ENCODE measurements around the gene PTPRM. TPM values are rescaled to one million over a fixed set of nuclear protein-coding genes. Genes with fewer than 3 reads are reported as not detected.

Gene PTPRM
- polyA plus RNA-seq, 1 donor (not counting 4 experiments of a cell fraction or from before 2014, with no cell fraction given) = 54.5 TPM

DNA sequence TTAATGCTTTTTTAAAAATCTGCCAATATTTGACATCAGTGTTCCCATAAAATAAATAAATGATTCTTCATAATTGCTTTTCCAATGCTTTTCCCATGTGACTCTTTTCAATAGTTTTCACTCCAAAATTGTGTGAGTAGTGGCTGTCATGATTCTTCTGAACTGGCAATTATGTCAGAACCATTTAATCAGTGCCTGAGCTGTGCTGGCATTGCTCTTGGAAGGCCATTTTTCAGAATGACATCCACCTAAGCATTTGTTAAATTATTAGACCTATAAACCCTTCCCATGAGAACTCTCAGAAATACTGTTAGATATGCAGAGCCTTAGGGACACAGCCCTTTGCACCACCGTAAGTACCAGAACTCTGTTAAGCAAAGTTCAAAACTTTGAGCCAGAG, 707.3 kb downstream of the PTPRM start:
- H3K27ac ChIP-seq (ENCODE audit: control insufficient read depth, insufficient read depth, low read length) = no peak overlapping the region
- FAIRE-seq = no peak
- dilution Hi-C loops (cut with MboI; ENCODE audit: extremely low pct_ligation_motif_present, low sequenced_read_pairs) = no loop called here
- H3K36me3 ChIP-seq (ENCODE audit: control insufficient read depth in 2 of 2, extremely low read depth in 1 of 2, insufficient read depth in 2 of 2, low read length in 2 of 2) = no peaks in the 10 kb centered on the region
- no peaks in the 10 kb centered on the region for H3K9me3 ChIP-seq (ENCODE audit: control insufficient read depth, low read depth, low read length)
- H3K9me1 ChIP-seq (ENCODE audit: control insufficient read depth, extremely low read depth, insufficient read depth, low read length) = no peaks in the 10 kb centered on the region
- no peaks in the 10 kb centered on the region for H3K4me1 ChIP-seq (ENCODE audit: control insufficient read depth, extremely low read depth, insufficient read depth, low read length)
- no peak overlapping the region for H3K4me2 ChIP-seq (ENCODE audit: control insufficient read depth, extremely low read depth, insufficient read depth, low read depth, low read length)
- no peak overlapping the region for H2AFZ ChIP-seq (ENCODE audit: control insufficient read depth, low read length)
- TF ChIP-seq EZH2 (IDR thresholded peaks at IDR 0.05; ENCODE audit: low read length) (no peak), CTCF (optimal IDR thresholded peaks at IDR 0.05 in 1 of 3, IDR thresholded peaks at IDR 0.05 in 1 of 3, conservative IDR thresholded peaks at IDR 0.05 in 1 of 3; ENCODE audit: extremely low read depth in 1 of 3, insufficient read depth in 2 of 3, low read length in 3 of 3) (no peak)
- H3K4me3 ChIP-seq (ENCODE audit: control insufficient read depth in 2 of 3, extremely low read depth in 1 of 3, insufficient read depth in 2 of 3, low read depth in 1 of 3, low read length in 3 of 3) = no peak overlapping the region
- H3K27me3 ChIP-seq (ENCODE audit: control insufficient read depth, extremely low read depth, insufficient read depth, low read length) = no peaks in the 10 kb centered on the region
- no peaks in the 10 kb centered on the region for H4K20me1 ChIP-seq (ENCODE audit: control insufficient read depth, extremely low read depth, insufficient read depth, low read length)
- H3K9ac ChIP-seq (ENCODE audit: control insufficient read depth, extremely low read depth, insufficient read depth, low read length) = no peak overlapping the region
- no peak for DNase-seq (ENCODE audit: low read depth, low spot score)
- no peaks in the 10 kb centered on the region for H3K79me2 ChIP-seq (ENCODE audit: control insufficient read depth, insufficient read depth, low read length)

- Histone ChIP-seq H3K36me3 (ENCODE audit: control insufficient read depth in 2 of 2, extremely low read depth in 1 of 2, insufficient read depth in 2 of 2, low read length in 2 of 2) (no peaks in the 10 kb centered on the region), H4K20me1 (ENCODE audit: control insufficient read depth, extremely low read depth, insufficient read depth, low read length) (no peaks in the 10 kb centered on the region), H3K79me2 (ENCODE audit: control insufficient read depth, insufficient read depth, low read length) (no peaks in the 10 kb centered on the region), H3K27ac (ENCODE audit: control insufficient read depth, insufficient read depth, low read length) (no peak overlapping the region), H3K9me1 (ENCODE audit: control insufficient read depth, extremely low read depth, insufficient read depth, low read length) (no peaks in the 10 kb centered on the region), H3K4me2 (ENCODE audit: control insufficient read depth, extremely low read depth, insufficient read depth, low read depth, low read length) (no peak overlapping the region), H3K9ac (ENCODE audit: control insufficient read depth, extremely low read depth, insufficient read depth, low read length) (no peak overlapping the region), H3K9me3 (ENCODE audit: control insufficient read depth, low read depth, low read length) (no peaks in the 10 kb centered on the region), H3K4me1 (ENCODE audit: control insufficient read depth, extremely low read depth, insufficient read depth, low read length) (no peaks in the 10 kb centered on the region), H3K27me3 (ENCODE audit: control insufficient read depth, extremely low read depth, insufficient read depth, low read length) (no peaks in the 10 kb centered on the region), H3K4me3 (ENCODE audit: control insufficient read depth in 2 of 3, extremely low read depth in 1 of 3, insufficient read depth in 2 of 3, low read depth in 1 of 3, low read length in 3 of 3) (no peak overlapping the region), H2AFZ (ENCODE audit: control insufficient read depth, low read length) (no peak overlapping the region)
- no peak for FAIRE-seq
- dilution Hi-C loops (cut with MboI; ENCODE audit: extremely low pct_ligation_motif_present, low sequenced_read_pairs) = no loop called here
- no peak for DNase-seq (ENCODE audit: low read depth, low spot score)
- no peak for TF ChIP-seq EZH2 (IDR thresholded peaks at IDR 0.05; ENCODE audit: low read length)
- TF ChIP-seq CTCF (optimal IDR thresholded peaks at IDR 0.05 in 1 of 3, IDR thresholded peaks at IDR 0.05 in 1 of 3, conservative IDR thresholded peaks at IDR 0.05 in 1 of 3; ENCODE audit: extremely low read depth in 1 of 3, insufficient read depth in 2 of 3, low read length in 3 of 3) = no peak
Observed at GRCh38 chr18:8276406-8276805, 709.3 kb downstream of the PTPRM start.
